Measurements from ENCODE around the gene TMEM86B.

The TMEM86B gene

GRCh38 chr19:55199620-55200204 is 28.9 kb downstream of the TMEM86B start:
- Histone ChIP-seq H3K4me3 (IDR thresholded peaks at IDR 0.05; ENCODE audit: insufficient read depth, low read depth, low read length) (no peak overlapping the region), H3K9ac (no peak overlapping the region), H3K79me2 (ENCODE audit: insufficient read depth, low read depth) (no peaks in the 10 kb centered on the region), H3K36me3 (ENCODE audit: insufficient read depth) (no peaks in the 10 kb centered on the region), H3K27ac (no peak overlapping the region), H2AFZ (ENCODE audit: low read depth) (no peak overlapping the region), H3K4me1 (ENCODE audit: low read depth, poor library complexity, severe bottlenecking) (no peaks in the 10 kb centered on the region), H3K4me2 (no peak overlapping the region), H4K20me1 (ENCODE audit: insufficient read depth) (no peaks in the 10 kb centered on the region), H3K27me3 (ENCODE audit: insufficient read depth, low read depth) (peaks cover 96% of the 10 kb centered on the region)
- TF ChIP-seq, protein P1, sequence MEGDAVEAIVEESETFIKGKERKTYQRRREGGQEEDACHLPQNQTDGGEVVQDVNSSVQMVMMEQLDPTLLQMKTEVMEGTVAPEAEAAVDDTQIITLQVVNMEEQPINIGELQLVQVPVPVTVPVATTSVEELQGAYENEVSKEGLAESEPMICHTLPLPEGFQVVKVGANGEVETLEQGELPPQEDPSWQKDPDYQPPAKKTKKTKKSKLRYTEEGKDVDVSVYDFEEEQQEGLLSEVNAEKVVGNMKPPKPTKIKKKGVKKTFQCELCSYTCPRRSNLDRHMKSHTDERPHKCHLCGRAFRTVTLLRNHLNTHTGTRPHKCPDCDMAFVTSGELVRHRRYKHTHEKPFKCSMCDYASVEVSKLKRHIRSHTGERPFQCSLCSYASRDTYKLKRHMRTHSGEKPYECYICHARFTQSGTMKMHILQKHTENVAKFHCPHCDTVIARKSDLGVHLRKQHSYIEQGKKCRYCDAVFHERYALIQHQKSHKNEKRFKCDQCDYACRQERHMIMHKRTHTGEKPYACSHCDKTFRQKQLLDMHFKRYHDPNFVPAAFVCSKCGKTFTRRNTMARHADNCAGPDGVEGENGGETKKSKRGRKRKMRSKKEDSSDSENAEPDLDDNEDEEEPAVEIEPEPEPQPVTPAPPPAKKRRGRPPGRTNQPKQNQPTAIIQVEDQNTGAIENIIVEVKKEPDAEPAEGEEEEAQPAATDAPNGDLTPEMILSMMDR (conservative IDR thresholded peaks at IDR 0.05; ENCODE audit: low read depth, low read length) = no peak

DNA sequence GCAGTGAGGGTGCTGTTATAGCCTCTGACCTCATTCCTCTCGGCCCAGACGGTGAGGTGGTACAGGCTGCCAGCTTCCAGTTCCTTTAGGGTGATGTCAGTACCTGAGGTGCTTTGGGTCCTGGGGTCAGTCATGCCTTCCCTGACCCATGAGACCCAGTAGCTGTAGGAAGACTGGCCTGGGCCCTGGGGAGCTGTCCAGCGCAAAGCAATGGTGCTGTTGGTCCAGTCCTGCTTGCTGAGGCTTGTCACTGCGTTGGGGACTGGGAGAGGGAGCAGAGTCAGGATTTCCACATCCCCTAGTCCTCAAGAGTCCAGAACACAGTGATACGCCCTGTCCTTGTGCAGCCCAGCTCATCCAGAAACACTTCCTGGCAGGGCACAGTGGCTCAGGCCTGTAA is 29.9 kb downstream of the TMEM86B start:
- Histone ChIP-seq H3K4me1 (ENCODE audit: low read depth, poor library complexity, severe bottlenecking) (no peaks in the 10 kb centered on the region), H2AFZ (ENCODE audit: low read depth) (no peak overlapping the region), H3K4me3 (IDR thresholded peaks at IDR 0.05; ENCODE audit: insufficient read depth, low read depth, low read length) (no peak overlapping the region), H3K79me2 (ENCODE audit: insufficient read depth, low read depth) (no peaks in the 10 kb centered on the region), H3K9ac (no peak overlapping the region), H3K27me3 (ENCODE audit: insufficient read depth, low read depth) (peaks cover 96% of the 10 kb centered on the region), H3K4me2 (no peak overlapping the region), H3K27ac (no peak overlapping the region), H4K20me1 (ENCODE audit: insufficient read depth) (no peaks in the 10 kb centered on the region), H3K36me3 (ENCODE audit: insufficient read depth) (no peaks in the 10 kb centered on the region)
- TF ChIP-seq, protein P1 (conservative IDR thresholded peaks at IDR 0.05; ENCODE audit: low read depth, low read length) = no peak

- H3K27ac ChIP-seq = no peak overlapping the region
- no peaks in the 10 kb centered on the region for H3K36me3 ChIP-seq (ENCODE audit: insufficient read depth)
- no peaks in the 10 kb centered on the region for H3K4me1 ChIP-seq (ENCODE audit: low read depth, poor library complexity, severe bottlenecking)
- H3K4me3 ChIP-seq (IDR thresholded peaks at IDR 0.05; ENCODE audit: insufficient read depth, low read depth, low read length) = no peak overlapping the region
- TF ChIP-seq, protein P1 (conservative IDR thresholded peaks at IDR 0.05; ENCODE audit: low read depth, low read length) = no peak
- H3K9ac ChIP-seq = no peak overlapping the region
- H3K27me3 ChIP-seq (ENCODE audit: insufficient read depth, low read depth) = peaks cover 96% of the 10 kb centered on the region
- no peaks in the 10 kb centered on the region for H3K79me2 ChIP-seq (ENCODE audit: insufficient read depth, low read depth)
- no peaks in the 10 kb centered on the region for H4K20me1 ChIP-seq (ENCODE audit: insufficient read depth)
- no peak overlapping the region for H3K4me2 ChIP-seq
- no peak overlapping the region for H2AFZ ChIP-seq (ENCODE audit: low read depth)
Observed at GRCh38 chr19:55197528-55197927, 31.0 kb downstream of the TMEM86B start.

DNA sequence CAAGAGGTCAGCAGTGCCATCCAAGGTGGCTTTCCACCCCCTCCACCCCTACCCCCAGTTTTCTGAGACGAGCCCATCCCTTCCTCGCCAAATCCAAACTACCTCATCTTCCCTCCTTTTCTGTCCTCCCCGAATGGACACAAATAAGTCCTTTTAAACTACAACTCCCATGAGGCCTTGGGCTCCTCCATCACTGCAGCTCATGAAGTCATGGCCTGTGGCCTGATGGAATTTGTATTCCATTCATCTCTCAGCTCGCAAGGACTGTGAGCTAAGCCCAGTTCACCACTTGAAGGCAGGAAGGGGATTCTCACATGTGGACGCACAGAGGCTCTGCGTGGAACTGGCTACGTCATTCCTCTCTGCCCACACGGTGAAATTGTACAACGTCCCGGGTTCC is 31.8 kb downstream of the TMEM86B start:
- H3K9ac ChIP-seq = no peak overlapping the region
- no peaks in the 10 kb centered on the region for H3K4me1 ChIP-seq (ENCODE audit: low read depth, poor library complexity, severe bottlenecking)
- peaks cover 90% of the 10 kb centered on the region for H3K27me3 ChIP-seq (ENCODE audit: insufficient read depth, low read depth)
- no peak overlapping the region for H2AFZ ChIP-seq (ENCODE audit: low read depth)
- H3K4me3 ChIP-seq (IDR thresholded peaks at IDR 0.05; ENCODE audit: insufficient read depth, low read depth, low read length) = no peak overlapping the region
- no peaks in the 10 kb centered on the region for H4K20me1 ChIP-seq (ENCODE audit: insufficient read depth)
- TF ChIP-seq, protein P1 (conservative IDR thresholded peaks at IDR 0.05; ENCODE audit: low read depth, low read length) = no peak
- H3K4me2 ChIP-seq = no peak overlapping the region
- no peak overlapping the region for H3K27ac ChIP-seq
- no peaks in the 10 kb centered on the region for H3K79me2 ChIP-seq (ENCODE audit: insufficient read depth, low read depth)
- H3K36me3 ChIP-seq (ENCODE audit: insufficient read depth) = no peaks in the 10 kb centered on the region

All from KMS-11 (cell line).